Transverse colon (tissue), 3 donors: Measurements from ENCODE around the gene KCNQ2.

Experiments
- EP300 ChIP-seq: sonication (generic); formaldehyde crosslinking; IDR thresholded peaks from one replicate; pipeline ENCODE4 v1.6.1; 2017; ENCODE audit warnings: antibody characterized with exemption, low read depth
- POLR2A ChIP-seq: fragments of 450-650 bp; IDR thresholded peaks from one replicate; pipeline ENCODE4 v1.6.1; 2016; ENCODE audit warnings: antibody characterized with exemption, mild to moderate bottlenecking, moderate library complexity
- TF ChIP-seq, protein P1 (sequence below), 5 experiments: fragments of 200-600 bp in 3 of 5; fragments of 450-650 bp in 2 of 5; sonication (generic) in 3 of 5; IDR thresholded peaks; 1 replicate in 2 of 5; 2 replicates in 3 of 5; pipeline ENCODE4 v1.5.1; 2016 to 2017; ENCODE audit warnings: antibody characterized with exemption in 5 of 5, inconsistent platforms in 3 of 5, mild to moderate bottlenecking in 2 of 5, moderate library complexity in 1 of 5

DNA sequence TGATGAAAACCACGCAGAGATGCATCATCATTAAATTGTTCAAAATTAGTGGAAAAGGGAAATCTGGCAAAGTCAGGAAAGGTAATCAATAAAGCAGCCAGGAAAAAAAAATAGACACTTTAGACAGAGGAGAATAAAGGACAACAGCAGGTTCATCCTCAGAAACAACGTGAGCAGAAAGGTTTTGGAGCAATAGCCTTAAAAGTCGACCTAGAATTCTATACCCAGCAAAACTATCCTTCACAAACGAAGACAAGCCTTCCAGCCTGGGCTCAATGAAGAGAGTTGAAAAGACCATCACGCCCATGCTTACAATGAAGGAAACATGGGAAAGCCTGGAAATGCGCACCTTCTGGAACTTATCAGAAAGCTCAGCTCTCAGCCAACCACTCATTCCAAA lies 86.6 kb downstream of the KCNQ2 start:
- TF ChIP-seq, protein P1, sequence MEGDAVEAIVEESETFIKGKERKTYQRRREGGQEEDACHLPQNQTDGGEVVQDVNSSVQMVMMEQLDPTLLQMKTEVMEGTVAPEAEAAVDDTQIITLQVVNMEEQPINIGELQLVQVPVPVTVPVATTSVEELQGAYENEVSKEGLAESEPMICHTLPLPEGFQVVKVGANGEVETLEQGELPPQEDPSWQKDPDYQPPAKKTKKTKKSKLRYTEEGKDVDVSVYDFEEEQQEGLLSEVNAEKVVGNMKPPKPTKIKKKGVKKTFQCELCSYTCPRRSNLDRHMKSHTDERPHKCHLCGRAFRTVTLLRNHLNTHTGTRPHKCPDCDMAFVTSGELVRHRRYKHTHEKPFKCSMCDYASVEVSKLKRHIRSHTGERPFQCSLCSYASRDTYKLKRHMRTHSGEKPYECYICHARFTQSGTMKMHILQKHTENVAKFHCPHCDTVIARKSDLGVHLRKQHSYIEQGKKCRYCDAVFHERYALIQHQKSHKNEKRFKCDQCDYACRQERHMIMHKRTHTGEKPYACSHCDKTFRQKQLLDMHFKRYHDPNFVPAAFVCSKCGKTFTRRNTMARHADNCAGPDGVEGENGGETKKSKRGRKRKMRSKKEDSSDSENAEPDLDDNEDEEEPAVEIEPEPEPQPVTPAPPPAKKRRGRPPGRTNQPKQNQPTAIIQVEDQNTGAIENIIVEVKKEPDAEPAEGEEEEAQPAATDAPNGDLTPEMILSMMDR (IDR thresholded peaks at IDR 0.05), result no peak
- TF ChIP-seq EP300 (no peak), POLR2A (no peak)
